ENCODE results near the gene GPSM1.

DNA sequence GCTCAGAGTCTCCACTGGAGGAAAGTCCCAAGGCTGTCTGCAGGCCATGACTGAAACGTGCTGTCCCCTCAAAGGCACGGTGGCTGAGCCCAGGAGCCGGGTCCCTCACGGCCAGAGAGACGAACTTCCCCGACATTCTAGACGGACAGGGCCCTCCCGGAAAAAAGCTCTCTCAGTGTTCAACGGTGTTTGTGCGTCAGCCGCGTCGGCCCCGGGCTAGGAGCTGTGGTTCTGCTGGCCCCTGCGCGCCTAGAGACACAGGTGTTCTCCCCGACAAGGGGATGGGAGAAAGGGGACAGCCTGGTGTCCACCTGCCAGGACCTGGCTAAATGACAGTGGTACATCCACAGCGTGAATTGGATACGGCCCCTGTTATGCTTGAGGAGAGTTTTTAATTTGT, 5.8 kb upstream of the GPSM1 start:
- TF ChIP-seq, protein P1, sequence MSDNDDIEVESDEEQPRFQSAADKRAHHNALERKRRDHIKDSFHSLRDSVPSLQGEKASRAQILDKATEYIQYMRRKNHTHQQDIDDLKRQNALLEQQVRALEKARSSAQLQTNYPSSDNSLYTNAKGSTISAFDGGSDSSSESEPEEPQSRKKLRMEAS (IDR thresholded peaks at IDR 0.05): no peak
- TF ChIP-seq NFIC (IDR thresholded peaks at IDR 0.05) (no peak), EP300 (IDR thresholded peaks at IDR 0.05; ENCODE audit: borderline replicate concordance) (no peak), TCF12 (IDR thresholded peaks at IDR 0.05; ENCODE audit: low read depth) (no peak), TEAD4 (IDR thresholded peaks at IDR 0.05) (no peak), RAD21 (IDR thresholded peaks at IDR 0.05; ENCODE audit: low read depth) (no peak), YY1 (IDR thresholded peaks at IDR 0.05; ENCODE audit: low read depth) (no peak)
